Measurements from ENCODE around the gene RSPO4.
"Not testable (repeated sequence)": the region's sequence is repeated elsewhere in the genome, so short reads cannot be mapped to it uniquely, and the experiment has no call there.

RSPO4 gene
- total RNA-seq = 0 to 0.07 reads per million in 2 donors

DNA sequence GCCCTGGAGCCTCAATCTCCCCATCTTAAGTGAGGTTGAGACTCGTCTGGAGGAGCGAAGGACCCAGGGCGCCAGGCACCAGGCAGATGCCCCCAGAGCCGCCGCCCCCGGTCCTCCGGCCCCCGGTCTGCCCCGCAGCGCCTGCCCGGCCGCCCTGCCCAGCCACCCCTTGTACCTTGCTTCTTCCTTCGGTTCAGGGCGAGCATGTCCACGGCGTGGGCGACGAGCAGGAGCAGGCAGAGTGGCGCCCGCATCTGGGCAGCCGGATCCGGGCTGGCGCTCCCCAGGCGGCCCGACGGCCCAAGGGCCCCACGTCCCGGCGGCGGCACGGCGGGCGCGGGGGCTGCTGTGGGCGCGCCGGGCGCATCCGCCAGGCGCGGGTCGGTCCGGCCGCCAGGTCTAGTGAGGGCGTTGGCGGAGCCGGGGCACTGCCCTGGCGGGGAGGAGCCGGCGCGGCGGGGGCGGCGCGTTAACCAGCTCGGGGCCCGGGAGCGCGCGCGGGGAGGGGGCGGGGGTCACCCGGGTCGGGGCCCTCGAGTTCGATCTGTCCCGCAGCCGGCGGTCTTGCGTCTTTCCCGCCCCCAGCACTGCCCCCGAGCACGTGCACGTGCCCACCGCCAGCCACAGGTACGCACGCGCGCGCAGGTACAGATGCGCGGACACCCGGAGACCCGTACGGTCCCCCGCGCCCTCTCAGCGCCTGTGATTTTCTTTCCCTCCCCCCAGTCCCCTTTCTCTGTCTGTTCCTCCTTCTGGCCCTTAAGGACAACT lies at the start of gene RSPO4:
RSPO4 (minus strand) TSS at position 401 of the 771 bp plus-strand sequence; CDS start at position 254, 147 bp downstream.
- DNase-seq = no peak

DNA sequence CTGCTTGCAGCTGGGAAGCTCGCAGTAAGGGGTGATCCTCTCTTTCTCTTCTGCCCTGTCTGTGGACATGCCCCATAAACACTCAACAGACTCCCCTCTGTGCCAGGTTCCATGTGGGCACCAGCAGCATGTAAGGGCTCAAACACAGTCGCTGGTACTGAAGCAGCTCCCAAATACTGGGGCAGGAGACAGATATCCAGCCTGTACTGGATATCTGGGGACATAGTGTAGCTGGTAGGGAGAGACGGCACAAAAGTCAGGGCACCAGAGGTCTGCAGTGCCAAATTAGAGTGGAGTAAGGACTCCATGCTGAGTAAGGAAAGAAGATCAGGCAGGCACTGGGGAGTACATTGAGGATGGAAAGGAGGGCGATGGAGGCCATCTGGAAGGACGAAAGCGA lies 48.3 kb upstream of the RSPO4 start:
- no peak for DNase-seq

DNA sequence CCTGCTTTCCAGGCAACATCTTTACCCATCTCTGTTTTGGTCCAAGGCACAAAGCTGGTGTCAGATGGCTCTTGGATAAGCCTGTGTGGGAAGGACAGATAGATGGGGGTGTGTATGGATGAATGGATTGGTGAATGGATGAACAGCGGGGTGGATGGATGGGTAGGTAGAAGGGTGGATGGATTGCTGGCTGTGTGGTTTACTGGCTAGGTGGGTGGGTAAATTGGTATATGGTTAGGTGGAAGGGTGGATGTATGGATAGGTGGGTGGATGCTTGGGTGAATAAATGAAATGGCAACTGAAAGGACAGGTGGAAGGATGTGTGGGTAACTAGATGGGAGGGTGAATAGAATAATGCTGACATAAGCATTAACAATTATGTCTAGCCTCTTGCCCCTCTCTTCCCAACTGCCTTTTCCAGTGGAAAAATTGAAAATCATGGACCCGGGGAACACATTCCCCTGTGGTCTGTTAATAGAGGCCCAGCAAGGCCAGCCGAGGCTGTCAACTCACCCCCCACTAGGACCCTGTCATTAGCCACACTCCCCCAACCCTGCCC lies 43.8 kb upstream of the RSPO4 start:
- DNase-seq = no peak

DNA sequence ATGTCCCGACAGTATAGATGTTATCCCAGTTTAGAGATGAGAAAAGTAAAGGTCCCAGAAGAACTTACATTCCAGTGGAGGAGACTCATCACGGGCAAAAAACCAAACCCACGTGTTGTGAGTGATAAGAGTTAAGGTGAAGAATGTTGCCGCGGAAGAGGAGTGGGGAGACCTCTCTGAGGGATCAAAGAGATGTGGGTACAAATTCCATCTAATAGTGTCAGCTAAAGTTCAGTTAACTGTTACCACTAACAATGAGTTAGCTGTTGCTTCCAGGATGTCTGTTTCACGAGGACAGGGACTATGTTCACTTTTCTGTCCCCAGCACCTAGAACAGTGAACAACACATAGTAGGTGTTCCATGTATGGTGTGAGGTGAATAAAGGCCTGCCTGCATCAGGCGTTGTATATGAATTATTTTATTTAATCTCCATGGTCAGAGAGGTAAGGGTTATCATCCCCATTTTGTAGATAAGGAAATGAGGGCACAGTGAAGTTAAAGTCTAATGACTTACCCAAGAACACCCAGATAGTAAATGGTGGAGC lies 39.8 kb upstream of the RSPO4 start:
- DNase-seq = no peak

DNA sequence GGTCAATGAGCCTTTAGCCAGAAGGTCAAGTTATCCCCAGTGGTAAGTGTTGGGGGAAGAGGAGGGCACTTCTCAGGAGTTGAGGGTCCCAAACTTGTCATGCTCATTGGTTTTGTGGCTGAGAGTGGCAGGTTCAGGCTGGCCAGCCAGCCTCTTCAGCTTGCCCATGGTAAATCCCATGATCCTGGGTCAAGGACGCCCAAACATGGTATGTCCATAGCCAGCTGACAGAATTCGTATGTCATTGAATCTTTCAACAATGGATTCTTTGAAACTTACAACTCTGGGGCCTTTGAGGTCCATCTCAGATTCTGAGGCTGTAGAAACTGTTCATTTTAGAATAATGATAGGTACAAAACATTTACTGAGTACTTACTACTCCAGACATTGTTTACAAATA lies 36.1 kb upstream of the RSPO4 start:
- DNase-seq = no peak

DNA sequence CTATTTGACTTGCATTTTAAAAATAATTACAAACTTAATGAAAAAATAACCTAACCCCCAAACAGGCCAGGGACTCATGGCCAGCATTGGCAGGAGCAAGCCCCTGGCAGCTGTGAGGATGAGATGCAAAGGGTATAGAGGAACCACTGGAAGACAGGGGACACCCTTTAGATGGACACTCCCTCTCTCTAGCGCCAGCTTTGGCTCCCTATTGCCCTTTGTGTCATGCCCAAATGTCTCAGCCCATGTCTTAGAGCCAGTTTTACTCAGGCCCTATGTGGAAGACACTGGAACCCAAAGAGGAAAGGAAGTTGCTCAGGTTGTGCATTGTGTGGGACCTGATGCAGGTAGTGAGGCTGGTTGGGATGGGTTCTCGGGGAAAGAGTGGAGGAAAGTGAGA lies 34.9 kb upstream of the RSPO4 start:
- DNase-seq = no peak

DNA sequence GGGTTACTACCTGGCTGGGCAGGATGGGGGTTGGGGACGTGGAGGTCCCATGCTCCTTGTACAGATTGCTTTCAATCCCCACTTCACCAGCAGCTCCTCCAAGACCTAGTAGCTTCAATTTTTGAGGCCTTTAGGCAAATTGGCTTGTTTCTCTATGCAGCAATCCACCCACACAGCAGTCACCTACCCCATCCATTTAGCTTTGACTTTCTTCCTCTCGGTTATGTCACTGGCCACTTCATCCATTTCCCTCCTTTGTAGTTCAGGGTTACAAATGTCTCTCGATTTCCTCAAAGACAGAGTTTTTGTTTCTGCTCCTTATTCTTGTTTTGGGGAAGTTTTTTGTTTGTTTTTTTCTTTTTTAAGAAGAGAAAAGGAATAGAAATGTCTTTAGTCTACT lies 33.4 kb upstream of the RSPO4 start:
- DNase-seq = no peak

DNA sequence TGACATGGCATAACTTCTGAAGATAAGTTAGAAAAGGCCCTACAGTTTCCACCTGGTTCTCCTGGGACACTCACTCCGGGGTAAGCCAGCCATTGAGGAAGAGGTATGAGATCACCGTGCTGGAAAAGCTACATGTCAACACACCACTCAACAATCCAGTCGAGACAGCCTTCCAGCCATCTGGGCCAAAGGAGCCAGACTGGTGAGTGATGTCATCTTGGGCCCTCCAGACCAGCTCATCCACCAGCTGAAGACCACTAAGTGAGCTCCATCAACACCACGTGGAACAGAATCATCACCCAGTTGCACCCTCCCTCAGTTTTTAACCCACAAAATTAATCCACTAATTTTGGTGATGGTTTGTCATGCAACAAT lies 32.3 kb upstream of the RSPO4 start:
- DNase-seq = no peak

DNA sequence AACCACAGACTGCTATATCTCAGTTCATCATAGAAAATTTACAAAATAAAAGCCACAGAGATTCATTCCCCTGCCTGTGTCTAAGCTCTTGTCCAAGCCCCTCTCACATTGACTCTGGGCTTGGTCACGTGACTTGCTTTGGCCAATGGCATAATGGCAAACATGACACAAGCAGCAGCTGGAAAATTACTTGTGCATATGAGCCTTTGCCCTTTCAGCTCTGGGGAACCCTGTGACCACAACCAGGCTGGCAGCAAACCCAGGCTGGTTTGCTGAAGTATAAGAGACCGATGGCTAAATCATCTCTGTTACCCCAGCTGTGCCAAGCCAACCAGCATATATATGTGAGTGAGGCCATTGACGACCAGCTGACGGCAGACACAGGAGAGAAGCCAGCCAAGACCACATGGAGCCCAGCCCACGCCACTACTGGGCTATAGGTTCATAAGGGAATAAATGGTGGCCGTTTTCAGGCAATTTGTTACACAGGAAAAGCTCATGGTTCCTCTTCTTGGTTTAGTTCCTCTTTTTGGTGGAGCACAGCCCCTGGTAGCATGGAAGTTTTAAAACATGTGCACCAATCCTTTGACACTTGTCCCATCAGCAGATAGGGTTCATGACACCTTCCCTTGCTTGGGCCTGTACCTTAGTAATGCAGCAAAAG lies 31.8 kb upstream of the RSPO4 start:
- no peak for DNase-seq

DNA sequence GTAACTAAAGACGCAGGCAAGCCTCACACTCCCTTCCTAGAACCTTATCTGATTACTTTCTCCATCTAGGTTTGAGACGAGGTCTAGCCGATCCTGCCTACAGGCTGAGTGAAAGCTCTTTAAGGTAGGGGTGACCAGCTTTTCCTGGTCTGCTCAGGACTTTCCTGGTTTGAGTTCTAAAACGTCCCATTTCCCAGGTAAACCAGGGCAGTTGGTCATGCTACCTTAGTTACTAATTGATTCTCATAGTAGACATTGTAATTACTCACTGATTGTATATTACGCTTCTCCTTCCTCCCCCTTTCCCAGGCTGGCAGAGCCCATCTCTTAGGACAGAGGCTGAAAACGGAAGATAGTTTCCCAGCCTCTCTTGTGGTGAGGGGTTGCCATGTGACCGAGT lies 27.9 kb upstream of the RSPO4 start:
- no peak for DNase-seq

DNA sequence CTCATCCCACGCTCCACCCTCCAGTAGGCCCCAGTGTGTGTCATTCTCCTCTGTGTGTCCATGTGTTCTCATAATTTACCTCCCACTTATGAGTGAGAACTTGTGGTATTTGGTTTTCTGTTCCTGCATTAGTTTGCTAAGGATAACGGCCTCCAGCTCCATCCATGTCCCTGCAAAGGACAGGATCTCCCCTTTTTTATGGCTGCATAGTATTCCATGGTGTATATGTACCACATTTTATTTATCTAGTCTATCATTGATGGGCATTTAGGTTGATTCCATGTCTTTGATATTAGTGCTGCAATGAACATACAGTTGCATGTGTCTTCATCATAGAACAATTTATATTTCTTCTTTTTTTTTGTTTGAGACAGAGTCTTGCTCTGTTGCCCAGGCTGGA lies 24.1 kb upstream of the RSPO4 start:
- not testable (repeated sequence) for DNase-seq

DNA sequence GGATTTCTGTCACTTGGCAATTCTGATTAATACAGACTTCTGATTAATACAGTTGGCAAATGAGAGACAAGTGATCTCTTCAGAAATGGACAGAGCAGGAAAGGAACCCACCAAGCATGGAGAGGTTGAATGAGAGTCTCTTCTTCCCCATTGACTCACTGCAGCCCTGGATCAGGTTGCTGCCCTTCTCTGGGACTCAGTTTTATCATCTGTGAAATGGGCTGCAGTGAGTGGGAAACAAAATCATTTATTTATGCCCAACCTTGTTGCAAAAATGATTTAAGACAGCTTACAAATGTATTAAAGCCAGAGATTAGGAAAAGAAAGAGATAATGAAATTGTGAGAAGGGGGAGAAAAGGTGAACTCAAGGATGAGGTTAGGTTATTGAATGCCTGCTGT lies 20.8 kb upstream of the RSPO4 start:
- no peak for DNase-seq

DNA sequence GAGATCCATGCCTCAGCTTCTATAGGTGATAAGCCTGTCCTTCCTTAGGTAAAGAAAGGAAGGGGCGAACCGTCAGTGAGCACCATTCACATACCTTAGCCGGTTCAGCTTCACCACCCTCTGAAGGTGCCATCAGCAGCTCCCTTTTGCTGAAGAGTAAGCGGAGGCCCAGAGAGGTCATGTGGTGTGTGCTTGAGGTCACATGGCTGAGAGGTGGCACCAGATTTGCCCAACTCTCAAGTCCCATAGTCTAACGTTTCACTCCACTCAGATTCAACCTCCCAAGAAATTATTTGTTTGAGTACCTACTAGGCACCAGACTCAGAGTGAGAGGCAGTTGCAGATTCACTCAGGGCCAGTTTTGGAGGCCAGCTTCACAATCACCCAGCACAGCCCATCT lies 18.5 kb upstream of the RSPO4 start:
- no peak for DNase-seq

DNA sequence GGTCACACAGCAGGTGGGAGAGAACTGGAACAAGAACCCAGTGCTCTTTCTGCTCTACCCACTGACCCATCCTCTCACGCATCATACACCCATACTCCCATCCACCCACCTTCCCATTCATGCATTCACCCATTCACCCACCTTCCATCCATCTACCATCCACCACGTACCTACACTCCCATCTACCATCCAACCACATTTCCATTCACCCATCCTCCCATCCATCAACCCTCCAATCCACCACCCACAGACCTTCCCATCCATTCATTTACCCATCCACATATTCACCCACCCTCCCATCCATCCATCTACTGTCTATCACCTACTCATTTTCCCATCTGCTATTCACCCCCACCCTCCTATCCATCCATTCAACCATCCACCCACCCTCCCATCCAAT lies 17.2 kb upstream of the RSPO4 start:
- no peak for DNase-seq

DNA sequence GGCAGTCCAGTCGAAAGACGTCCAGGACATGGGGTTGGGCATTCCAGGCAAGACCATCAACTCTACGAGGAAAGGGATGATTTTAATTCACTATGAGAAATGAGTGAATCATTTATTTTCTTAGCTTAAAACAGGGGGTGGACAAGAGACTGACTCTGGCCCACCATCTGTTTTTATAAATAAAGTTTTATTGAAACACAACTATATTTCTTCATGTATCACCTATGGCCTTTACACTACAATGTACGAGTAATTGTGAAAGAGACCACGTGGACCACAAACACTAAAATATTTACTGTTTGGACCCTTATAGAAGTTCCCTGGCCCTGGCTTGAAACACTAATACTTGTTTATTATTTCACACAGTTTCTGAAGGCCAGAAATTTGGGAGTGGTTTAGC lies 15.6 kb upstream of the RSPO4 start:
- no peak for DNase-seq

DNA sequence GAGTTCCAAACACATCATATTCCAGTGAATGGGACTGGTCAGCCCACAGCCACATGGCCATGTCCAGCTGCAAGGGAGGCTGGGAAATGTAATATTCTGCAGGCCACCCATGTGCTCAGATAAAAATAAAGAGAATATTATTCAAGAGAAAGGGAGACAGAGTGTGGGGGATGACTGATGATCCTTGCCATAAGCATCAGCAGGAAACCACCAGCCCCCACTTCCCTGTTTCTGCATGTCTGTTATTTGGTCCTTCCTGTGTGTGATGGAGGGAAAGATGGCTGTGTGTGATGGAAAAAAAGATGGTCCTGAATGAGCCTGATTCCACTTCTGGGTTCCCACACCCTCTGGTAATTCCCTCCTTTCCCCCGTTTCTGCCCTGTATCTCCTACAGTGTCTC lies 13.1 kb upstream of the RSPO4 start:
- DNase-seq = no peak

DNA sequence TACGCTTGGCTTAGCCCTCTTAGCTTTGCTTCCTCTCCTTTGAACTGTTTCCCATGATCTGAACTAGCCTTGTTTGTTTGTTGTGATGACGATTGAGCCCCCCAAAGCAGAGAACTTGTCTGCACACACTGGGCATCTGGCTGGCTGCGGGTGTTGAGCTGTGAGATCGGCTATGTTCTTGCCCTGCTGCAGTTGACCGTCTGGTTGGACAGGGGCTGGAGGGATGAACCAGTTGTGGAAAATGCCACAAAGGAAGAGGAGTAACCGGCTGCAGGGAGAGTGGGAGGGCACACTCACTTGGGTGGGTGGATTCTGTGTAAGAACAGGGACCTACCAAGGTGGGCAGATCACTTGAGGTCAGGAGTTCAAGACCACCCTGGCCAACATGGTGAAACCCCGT lies 12.4 kb upstream of the RSPO4 start:
- DNase-seq = no peak

DNA sequence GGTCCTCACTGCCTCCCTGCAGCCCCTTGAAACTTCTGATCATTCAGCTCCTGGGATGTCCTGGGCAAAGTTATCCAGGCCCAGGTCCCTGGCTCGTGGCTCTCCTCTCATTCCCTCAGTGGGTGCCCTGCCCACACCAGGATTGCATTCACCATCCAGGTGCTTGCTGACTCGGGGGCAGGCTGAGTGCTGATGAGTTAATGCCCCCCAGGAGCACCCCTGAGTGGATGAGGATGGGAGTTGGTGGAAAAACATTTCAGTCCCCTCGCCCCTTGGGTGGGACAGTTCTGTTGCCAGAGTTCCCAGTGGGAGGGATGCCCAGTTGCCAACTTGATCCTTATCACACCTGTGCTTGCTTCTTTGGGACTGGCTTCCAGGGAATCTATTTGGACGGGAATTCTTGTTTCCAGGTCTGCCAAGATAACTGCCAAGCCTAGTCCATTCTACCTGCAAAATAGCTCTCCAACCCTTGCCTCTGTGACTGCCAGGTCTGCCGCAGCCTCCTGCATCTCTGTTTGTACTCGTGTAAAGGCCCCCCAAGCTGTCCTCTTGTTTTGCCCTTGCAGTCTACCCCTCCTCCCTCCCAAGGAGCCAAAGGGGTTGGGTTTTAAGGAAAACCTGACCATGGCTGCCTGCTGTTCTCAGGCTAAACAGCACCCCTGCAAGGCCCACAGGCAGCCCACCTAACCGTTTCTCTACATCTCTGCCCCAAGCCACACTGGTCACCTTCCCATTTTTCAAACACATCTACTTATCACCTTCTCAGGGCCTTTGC lies 11.6 kb upstream of the RSPO4 start:
- no peak for DNase-seq

DNA sequence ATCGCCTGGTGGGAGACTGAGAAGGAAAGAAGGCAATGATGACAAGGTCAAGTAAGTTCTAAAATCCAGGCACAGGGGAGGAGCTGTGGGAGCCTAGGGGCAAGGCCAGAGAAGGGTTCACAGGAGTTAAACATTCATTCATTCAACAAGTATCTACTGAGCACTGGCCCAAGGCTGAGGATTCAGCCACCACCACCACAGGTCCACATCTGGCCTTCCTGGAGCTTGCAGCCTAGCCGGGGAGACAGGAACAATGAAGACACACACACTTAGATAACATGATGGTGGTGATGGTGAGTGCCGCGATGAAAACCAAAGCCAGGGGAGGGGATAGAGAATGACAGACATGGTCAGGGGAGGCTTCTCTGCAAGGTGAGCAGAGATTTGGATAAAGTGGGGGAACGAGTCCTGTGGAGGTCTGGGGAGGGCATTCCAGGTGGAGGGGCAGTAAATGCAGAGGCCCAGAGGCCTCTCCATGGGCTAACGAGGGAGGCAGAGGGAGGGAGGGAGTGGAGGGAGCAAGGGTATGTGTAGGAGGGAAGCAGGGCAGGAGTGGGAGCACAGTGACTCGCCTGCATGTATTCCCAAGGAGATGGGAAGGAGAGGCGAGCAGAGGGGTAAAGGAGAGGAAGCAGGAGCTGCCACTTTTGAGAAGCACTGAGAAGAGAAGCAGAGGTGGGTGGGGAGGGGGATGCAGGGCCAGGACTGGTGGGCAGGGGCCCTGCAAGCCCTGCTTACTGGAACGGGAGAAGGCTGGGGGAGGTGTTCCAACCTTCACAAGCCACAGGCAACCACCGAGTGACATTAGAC lies 10.5 kb upstream of the RSPO4 start:
- no peak for DNase-seq

DNA sequence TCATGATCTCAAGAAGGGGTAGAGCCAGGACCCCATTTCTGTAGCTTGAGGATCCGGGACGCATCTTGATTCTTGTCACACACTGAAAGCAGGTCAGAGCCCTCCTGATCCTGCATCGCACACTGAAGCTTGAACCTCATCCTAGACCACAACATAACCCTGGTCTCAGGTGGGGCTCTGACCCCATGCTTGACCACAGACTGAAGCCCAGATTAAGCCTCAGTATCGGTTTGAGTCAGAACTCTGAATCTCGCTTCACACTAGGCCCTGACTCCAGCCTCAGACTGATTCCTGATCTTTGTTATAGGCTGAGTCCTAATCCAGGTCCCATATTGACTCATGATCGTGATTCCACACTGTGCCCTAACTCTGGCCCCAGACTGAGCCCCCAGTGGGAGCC lies 8.5 kb upstream of the RSPO4 start:
- no peak for DNase-seq

DNA sequence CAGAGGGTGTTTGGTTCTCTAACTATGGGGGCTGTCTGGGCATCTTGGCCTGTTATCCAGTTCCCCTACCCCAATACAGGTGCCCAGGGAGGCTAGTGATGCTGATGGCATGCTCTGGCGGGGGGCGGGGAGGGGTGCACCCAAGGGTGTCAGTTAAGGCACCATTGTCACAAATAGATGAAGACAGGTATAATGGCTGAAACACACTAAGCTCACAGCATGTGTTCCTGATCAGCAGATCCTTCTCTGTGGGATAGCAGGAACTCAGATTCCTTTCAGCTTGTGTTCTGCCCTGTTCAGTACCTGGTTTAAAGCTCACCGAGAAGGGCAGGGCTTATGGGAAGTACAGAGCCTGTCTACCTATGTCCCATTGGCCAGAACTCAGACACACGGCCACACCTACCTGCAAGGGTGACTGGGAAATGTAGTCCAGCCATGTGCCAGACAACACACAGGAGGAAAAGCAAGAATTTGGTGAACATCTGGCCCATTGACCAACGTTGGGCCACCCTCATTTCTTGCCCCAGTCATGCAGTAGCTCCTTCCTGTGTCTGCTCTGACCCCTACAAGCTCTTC lies 3.4 kb upstream of the RSPO4 start:
- no peak for DNase-seq

Measured in T-helper 9 cell (primary cell).